Astrocyte (in vitro differentiated cells and primary cell): Measurements from ENCODE around the gene N4BP2. TPM values are rescaled to one million over a fixed set of nuclear protein-coding genes. Genes with fewer than 3 reads are reported as not detected.

ENCODE experiments used
- DNase-seq: peaks from one replicate; pipeline ENCODE4 v3.0.0-alpha.2; 2010; ENCODE audit warnings: low read depth
- FAIRE-seq: peaks from 2 replicates; lab custom pipeline; 2011; peaks lifted over from hg19 to GRCh38; lab: Jason Lieb, UNC
- H2AFZ ChIP-seq: 2 replicates; pipeline ENCODE4 v1.6.0; 2012; ENCODE audit warnings: low read depth, low read length, inconsistent platforms
- H3K27ac ChIP-seq: 2 replicates; pipeline ENCODE4 v1.5.1; 2011; ENCODE audit warnings: low read depth, low read length, inconsistent platforms
- H3K27me3 ChIP-seq: 2 replicates; pipeline ENCODE4 v1.6.0; 2011; ENCODE audit warnings: low read length, inconsistent platforms; ENCODE audit not compliant: insufficient read depth
- H3K36me3 ChIP-seq: 2 replicates; pipeline ENCODE4 v1.5.1; 2011; ENCODE audit warnings: low read length, inconsistent platforms; ENCODE audit not compliant: insufficient read depth
- H3K4me1 ChIP-seq: 2 replicates; pipeline ENCODE4 v1.5.1; 2011; ENCODE audit warnings: low read length, inconsistent platforms; ENCODE audit not compliant: insufficient read depth
- H3K4me2 ChIP-seq: 2 replicates; pipeline ENCODE4 v1.6.0; 2012; ENCODE audit warnings: low read length, inconsistent platforms
- H3K4me3 ChIP-seq: 2 replicates; pipeline ENCODE4 v1.5.1; 2011; ENCODE audit warnings: low read depth, mild to moderate bottlenecking, low read length, inconsistent platforms; ENCODE audit not compliant: insufficient read depth
- H3K79me2 ChIP-seq: 2 replicates; pipeline ENCODE4 v1.6.0; 2012; ENCODE audit warnings: mild to moderate bottlenecking, low read length, inconsistent platforms; ENCODE audit not compliant: insufficient read depth
- H3K9ac ChIP-seq: 2 replicates; pipeline ENCODE4 v1.6.0; 2012; ENCODE audit warnings: mild to moderate bottlenecking, low read length, inconsistent platforms
- H3K9me3 ChIP-seq: 2 replicates; pipeline ENCODE4 v1.5.1; 2012; ENCODE audit warnings: low read depth, mild to moderate bottlenecking, low read length, inconsistent platforms; ENCODE audit not compliant: insufficient read depth
- H4K20me1 ChIP-seq: 2 replicates; pipeline ENCODE4 v1.6.0; 2012; ENCODE audit warnings: low read length, inconsistent platforms; ENCODE audit not compliant: insufficient read depth
- H3K27ac Mint-ChIP-seq: one replicate; pipeline ENCODE4 v1.8.0; 2021; ENCODE audit warnings: mild to moderate bottlenecking, mixed read lengths; ENCODE audit not compliant: unreplicated experiment
- H3K27me3 Mint-ChIP-seq: one replicate; pipeline ENCODE4 v1.8.0; 2021; ENCODE audit warnings: low read depth, mixed read lengths; ENCODE audit not compliant: unreplicated experiment
- H3K36me3 Mint-ChIP-seq: one replicate; pipeline ENCODE4 v1.8.0; 2021; ENCODE audit warnings: low read depth, mixed read lengths; ENCODE audit not compliant: unreplicated experiment
- H3K4me1 Mint-ChIP-seq: one replicate; pipeline ENCODE4 v1.8.0; 2021; ENCODE audit warnings: low read depth, mixed read lengths; ENCODE audit not compliant: unreplicated experiment
- H3K4me3 Mint-ChIP-seq: one replicate; pipeline ENCODE4 v1.8.0; 2021; ENCODE audit warnings: mild to moderate bottlenecking, moderate library complexity, mixed read lengths; ENCODE audit not compliant: unreplicated experiment
- H3K9me3 Mint-ChIP-seq: one replicate; pipeline ENCODE4 v1.8.0; 2021; ENCODE audit warnings: mild to moderate bottlenecking, mixed read lengths; ENCODE audit not compliant: unreplicated experiment
- CTCF ChIP-seq: IDR thresholded peaks from 2 replicates; pipeline ENCODE4 v1.5.1; 2011; ENCODE audit warnings: low read depth, mild to moderate bottlenecking, inconsistent platforms, low read length, moderate library complexity; ENCODE audit not compliant: insufficient read depth
- EZH2 ChIP-seq: IDR thresholded peaks from 2 replicates; pipeline ENCODE4 v1.6.1; 2012; ENCODE audit warnings: mild to moderate bottlenecking, low read length, inconsistent platforms; ENCODE audit not compliant: insufficient read depth
- total RNA-seq: library from RNA; stranded (reverse); gene quantifications from 2 replicates; pipeline ENCODE4 v1.2.1, GENCODE V29; 2021

N4BP2 gene
- total RNA-seq, 1 donor from 2014 or later = 14.5 TPM

GRCh38 chr4:40168070-40168469 is 111.4 kb downstream of the N4BP2 start:
- FAIRE-seq = no peak
- no peak overlapping the region for H3K9ac ChIP-seq
- TF ChIP-seq EZH2 (no peak), CTCF (no peak)

GRCh38 chr4:40170588-40170987 is 113.9 kb downstream of the N4BP2 start:
- no peak overlapping the region for H3K9ac ChIP-seq
- no peaks in the 10 kb centered on the region for H4K20me1 ChIP-seq
- H3K4me2 ChIP-seq = no peak overlapping the region
- H3K27me3 Mint-ChIP-seq = no peaks in the 10 kb centered on the region
- FAIRE-seq (no peak), DNase-seq (no peak)
- H3K9me3 Mint-ChIP-seq = no peaks in the 10 kb centered on the region
- no peak overlapping the region for H3K4me3 Mint-ChIP-seq
- no peak overlapping the region for H3K4me3 ChIP-seq
- TF ChIP-seq CTCF (no peak), EZH2 (no peak)
- no peaks in the 10 kb centered on the region for H3K9me3 ChIP-seq
- H3K27ac Mint-ChIP-seq = no peak overlapping the region
- H3K27me3 ChIP-seq = no peaks in the 10 kb centered on the region
- H3K4me1 ChIP-seq = no peaks in the 10 kb centered on the region
- H3K36me3 Mint-ChIP-seq = no peaks in the 10 kb centered on the region
- H2AFZ ChIP-seq = no peak overlapping the region
- H3K79me2 ChIP-seq = no peaks in the 10 kb centered on the region
- no peak overlapping the region for H3K27ac ChIP-seq
- no peaks in the 10 kb centered on the region for H3K4me1 Mint-ChIP-seq
- H3K36me3 ChIP-seq = no peaks in the 10 kb centered on the region

More at GRCh38 chr4:40168070-40168469, 111.4 kb downstream of the N4BP2 start:
- Histone ChIP-seq H4K20me1 (no peaks in the 10 kb centered on the region), H3K4me1 (peaks cover 2% of the 10 kb centered on the region), H2AFZ (no peak overlapping the region), H3K79me2 (no peaks in the 10 kb centered on the region), H3K9me3 (no peaks in the 10 kb centered on the region), H3K27me3 (no peaks in the 10 kb centered on the region), H3K4me3 (no peak overlapping the region), H3K4me2 (no peak overlapping the region), H3K27ac (no peak overlapping the region), H3K36me3 (no peaks in the 10 kb centered on the region)
- Mint-ChIP-seq H3K27ac (no peak overlapping the region), H3K4me3 (no peak overlapping the region), H3K27me3 (no peaks in the 10 kb centered on the region), H3K36me3 (no peaks in the 10 kb centered on the region), H3K4me1 (no peaks in the 10 kb centered on the region), H3K9me3 (no peaks in the 10 kb centered on the region)
- no peak for DNase-seq

GRCh38 chr4:40173470-40173875 is 116.8 kb downstream of the N4BP2 start:
- no peak overlapping the region for H3K4me2 ChIP-seq
- Mint-ChIP-seq H3K27me3 (no peaks in the 10 kb centered on the region), H3K4me1 (no peaks in the 10 kb centered on the region), H3K27ac (no peak overlapping the region), H3K36me3 (no peaks in the 10 kb centered on the region), H3K9me3 (no peaks in the 10 kb centered on the region), H3K4me3 (no peak overlapping the region)
- FAIRE-seq = no peak
- no peaks in the 10 kb centered on the region for H3K27me3 ChIP-seq
- H3K9ac ChIP-seq = no peak overlapping the region
- no peaks in the 10 kb centered on the region for H3K36me3 ChIP-seq
- no peak overlapping the region for H3K27ac ChIP-seq
- H3K4me3 ChIP-seq = no peak overlapping the region
- H3K79me2 ChIP-seq = no peaks in the 10 kb centered on the region
- H4K20me1 ChIP-seq = no peaks in the 10 kb centered on the region
- no peaks in the 10 kb centered on the region for H3K4me1 ChIP-seq
- TF ChIP-seq CTCF = no peak
- TF ChIP-seq EZH2 = no peak
- no peak for DNase-seq
- no peak overlapping the region for H2AFZ ChIP-seq
- no peaks in the 10 kb centered on the region for H3K9me3 ChIP-seq
